CD4-positive, alpha-beta T cell treated with Interleukin-4 for 1 hour (primary cell): Measurements from ENCODE around the gene KLHDC8A.
"Not testable (repeated sequence)": the region's sequence is repeated elsewhere in the genome, so short reads cannot be mapped to it uniquely, and the experiment has no call there.

ENCODE experiments used
- DNase-seq, 2 donors: peaks; one replicate each; pipeline ENCODE4 v3.0.0-alpha.2; 2020 to 2022

KLHDC8A gene

GRCh38 chr1:205356440-205357139 lies at the start of gene KLHDC8A:
Gene KLHDC8A, minus strand, starts transcription at chr1:205356922. Its CDS starts 13,318 bp downstream, at chr1:205343604.
- DNase-seq: no peak

- peak in 1 of 2 donors; percentile 11 for DNase-seq
Observed at GRCh38 chr1:205406252-205406651, 49.5 kb upstream of the KLHDC8A start.

- DNase-seq: not testable (repeated sequence)
Observed at GRCh38 chr1:205404484-205404883, 47.8 kb upstream of the KLHDC8A start.

GRCh38 chr1:205398586-205398985 lies 41.9 kb upstream of the KLHDC8A start:
- DNase-seq: no peak

- DNase-seq: peak; percentile 25 to 54
Observed at GRCh38 chr1:205396967-205397616, 40.4 kb upstream of the KLHDC8A start.

- no peak for DNase-seq
Observed at GRCh38 chr1:205395616-205396015, 38.9 kb upstream of the KLHDC8A start.

- no peak for DNase-seq
Observed at GRCh38 chr1:205392650-205393049, 35.9 kb upstream of the KLHDC8A start.

GRCh38 chr1:205391386-205391785 lies 34.7 kb upstream of the KLHDC8A start:
- DNase-seq: no peak

- no peak for DNase-seq
Observed at GRCh38 chr1:205387845-205388244, 31.1 kb upstream of the KLHDC8A start.

- not testable (repeated sequence) for DNase-seq
Observed at GRCh38 chr1:205382990-205383389, 26.3 kb upstream of the KLHDC8A start.

GRCh38 chr1:205382561-205382960 lies 25.8 kb upstream of the KLHDC8A start:
- no peak for DNase-seq

GRCh38 chr1:205381305-205381704 lies 24.6 kb upstream of the KLHDC8A start:
- DNase-seq: no peak

- DNase-seq: no peak
Observed at GRCh38 chr1:205380882-205381281, 24.2 kb upstream of the KLHDC8A start.

- DNase-seq: no peak
Observed at GRCh38 chr1:205379056-205379455, 22.3 kb upstream of the KLHDC8A start.

GRCh38 chr1:205377355-205377754 lies 20.6 kb upstream of the KLHDC8A start:
- no peak for DNase-seq

GRCh38 chr1:205376739-205377138 lies 20.0 kb upstream of the KLHDC8A start:
- DNase-seq: no peak

GRCh38 chr1:205375835-205376545 lies 19.3 kb upstream of the KLHDC8A start:
- DNase-seq: no peak

GRCh38 chr1:205374210-205375078 lies 17.7 kb upstream of the KLHDC8A start:
- no peak for DNase-seq

- DNase-seq: no peak
Observed at GRCh38 chr1:205373798-205374175, 17.1 kb upstream of the KLHDC8A start.

GRCh38 chr1:205373022-205373797 lies 16.5 kb upstream of the KLHDC8A start:
- DNase-seq: no peak

- no peak for DNase-seq
Observed at GRCh38 chr1:205371871-205372660, 15.3 kb upstream of the KLHDC8A start.
